Kidney epithelial cell (primary cell): ENCODE measurements around the gene KRTAP10-6. TPM values are rescaled to one million over a fixed set of nuclear protein-coding genes. Genes with fewer than 3 reads are reported as not detected.
"Not testable (repeated sequence)": the region's sequence is repeated elsewhere in the genome, so short reads cannot be mapped to it uniquely, and the experiment has no call there.

Source experiments
- DNase-seq: peaks from one replicate; pipeline ENCODE4 v3.0.0-alpha.2; 2010; ENCODE audit warnings: low read depth
- H3K27me3 ChIP-seq: 2 replicates; pipeline ENCODE4 v1.6.0; 2011; ENCODE audit warnings: low read length; ENCODE audit not compliant: control insufficient read depth, insufficient read depth
- H3K36me3 ChIP-seq: 2 replicates; pipeline ENCODE4 v1.5.1; 2011; ENCODE audit warnings: low read length; ENCODE audit not compliant: control insufficient read depth, insufficient read depth
- H3K4me3 ChIP-seq: 2 replicates; pipeline ENCODE4 v1.5.1; 2011; ENCODE audit warnings: low read depth, mild to moderate bottlenecking, control low read depth, low read length
- CTCF ChIP-seq: IDR thresholded peaks from 2 replicates; pipeline ENCODE4 v1.5.1; 2011; ENCODE audit warnings: mild to moderate bottlenecking, moderate library complexity, low read length, control low read depth, inconsistent platforms; ENCODE audit not compliant: insufficient read depth, poor library complexity, severe bottlenecking
- total RNA-seq: library from RNA; depleted of rRNA; stranded (reverse); fragments of >200 nt; gene quantifications from 2 replicates; pipeline ENCODE4 v1.2.3, GENCODE V29; 2015

Gene KRTAP10-6
- total RNA-seq: not detected in 2 replicates

- Histone ChIP-seq H3K27me3 (peaks cover 14% of the 10 kb centered on the region), H3K36me3 (no peaks in the 10 kb centered on the region), H3K4me3 (no peak within 1 kb of the TSS)
- no peak for TF ChIP-seq CTCF
- DNase-seq: no peak
These were observed at the start of gene KRTAP10-6 for GRCh38 chr21:44592446-44593311. TSS of gene KRTAP10-6 (minus strand) at chr21:44592505. CDS start at chr21:44592484, 21 bp downstream.

GRCh38 chr21:44640761-44641160 is 48.5 kb upstream of the KRTAP10-6 start:
- no peak for DNase-seq
- Histone ChIP-seq H3K4me3 (no peak overlapping the region), H3K36me3 (no peaks in the 10 kb centered on the region), H3K27me3 (peaks cover 3% of the 10 kb centered on the region)
- no peak for TF ChIP-seq CTCF

GRCh38 chr21:44639331-44639655 is 47.0 kb upstream of the KRTAP10-6 start:
- TF ChIP-seq CTCF: no peak
- no peak for DNase-seq
- Histone ChIP-seq H3K27me3 (peaks cover 3% of the 10 kb centered on the region), H3K36me3 (no peaks in the 10 kb centered on the region), H3K4me3 (no peak overlapping the region)

GRCh38 chr21:44638506-44639330 is 46.4 kb upstream of the KRTAP10-6 start:
- H3K27me3 ChIP-seq, H3K4me3 ChIP-seq, H3K36me3 ChIP-seq, DNase-seq: not testable (repeated sequence)

- H3K4me3 ChIP-seq, H3K27me3 ChIP-seq, H3K36me3 ChIP-seq, DNase-seq: not testable (repeated sequence)
These were observed 45.6 kb upstream of the KRTAP10-6 start for GRCh38 chr21:44637851-44638348.

GRCh38 chr21:44637018-44637850 is 44.9 kb upstream of the KRTAP10-6 start, which contains the start of gene KRTAP10-10:
TSS of gene KRTAP10-10 (plus strand) at chr21:44637356. CDS start at chr21:44637418, 62 bp downstream.
- no peak for TF ChIP-seq CTCF
- H3K27me3 ChIP-seq: peaks cover 3% of the 10 kb centered on the region
- no peaks in the 10 kb centered on the region for H3K36me3 ChIP-seq
- DNase-seq: no peak
- H3K4me3 ChIP-seq: no peak within 1 kb of the TSS
